Upper lobe of left lung (tissue), 4 donors: ENCODE measurements around the gene TMEM100.

Source experiments
- CTCF ChIP-seq, 6 experiments: fragments of 450-650 bp in 4 of 6; fragments of 200-600 bp in 2 of 6; sonication (generic) in 2 of 6; IDR thresholded peaks; one replicate each; pipeline ENCODE4 v1.5.1; 2016 to 2019; ENCODE audit warnings: antibody characterized with exemption in 6 of 6
- POLR2A ChIP-seq, 4 donors: fragments of 450-650 bp; IDR thresholded peaks; one replicate each; pipeline ENCODE4 v1.5.1; 2016 to 2017; ENCODE audit warnings: antibody characterized with exemption in 4 of 4, mild to moderate bottlenecking in 2 of 4

GRCh38 chr17:55740511-55741355 is 18.1 kb upstream of the TMEM100 start:
- TF ChIP-seq CTCF (IDR thresholded peaks at IDR 0.05) (no peak), POLR2A (IDR thresholded peaks at IDR 0.05) (no peak)
